ENCODE data around the gene ITPR2.

The ITPR2 gene

GRCh38 chr12:26643532-26644315 is 189.3 kb downstream of the ITPR2 start:
- Histone ChIP-seq H3K36me3 (no peaks in the 10 kb centered on the region), H3K9me3 (no peaks in the 10 kb centered on the region), H3K4me2 (no peak overlapping the region), H4K20me1 (no peaks in the 10 kb centered on the region), H3K4me1 (no peaks in the 10 kb centered on the region), H3K4me3 (no peak overlapping the region), H3K9ac (no peak overlapping the region), H3K27ac (no peak overlapping the region), H3K27me3 (no peaks in the 10 kb centered on the region)
- TF ChIP-seq Cebpa-rat (IDR thresholded peaks at IDR 0.05) = no peak

DNA sequence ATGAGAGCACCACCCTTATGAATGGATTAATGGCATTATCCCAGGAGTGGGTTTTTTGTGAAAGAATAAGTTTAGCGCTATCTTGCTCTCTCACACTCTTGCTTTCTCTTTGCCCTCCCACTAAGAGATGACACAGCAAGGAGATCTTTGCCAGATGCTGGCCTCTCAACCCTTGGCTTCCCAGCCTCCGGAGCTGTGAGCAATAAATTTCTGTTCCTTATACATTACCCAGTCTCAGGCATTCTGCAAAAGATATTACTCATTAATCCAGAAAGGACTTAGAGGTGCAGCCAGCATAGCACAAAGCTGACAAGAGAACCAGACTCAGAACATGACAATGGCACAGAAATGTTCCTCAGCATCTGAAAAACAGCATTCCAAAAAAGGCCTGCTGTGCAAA is 190.6 kb downstream of the ITPR2 start:
- Histone ChIP-seq H3K36me3 (no peaks in the 10 kb centered on the region), H4K20me1 (no peaks in the 10 kb centered on the region)
- no peak for TF ChIP-seq Cebpa-rat (IDR thresholded peaks at IDR 0.05)

GRCh38 chr12:26636710-26637328 is 196.2 kb downstream of the ITPR2 start:
- H3K27me3 ChIP-seq = no peaks in the 10 kb centered on the region
- no peaks in the 10 kb centered on the region for H3K36me3 ChIP-seq
- H4K20me1 ChIP-seq = no peaks in the 10 kb centered on the region
- H3K4me1 ChIP-seq = no peaks in the 10 kb centered on the region
- H3K4me2 ChIP-seq = no peak overlapping the region
- H3K9me3 ChIP-seq = no peaks in the 10 kb centered on the region
- no peak overlapping the region for H3K4me3 ChIP-seq
- no peak overlapping the region for H3K27ac ChIP-seq
- no peak overlapping the region for H3K9ac ChIP-seq
- no peak for TF ChIP-seq Cebpa-rat (IDR thresholded peaks at IDR 0.05)

More for the DNA sequence above, 190.6 kb downstream of the ITPR2 start:
- no peak overlapping the region for H3K4me2 ChIP-seq
- no peaks in the 10 kb centered on the region for H3K9me3 ChIP-seq
- no peaks in the 10 kb centered on the region for H3K27me3 ChIP-seq
- no peak overlapping the region for H3K27ac ChIP-seq
- no peaks in the 10 kb centered on the region for H3K4me1 ChIP-seq
- no peak overlapping the region for H3K4me3 ChIP-seq
- H3K9ac ChIP-seq = no peak overlapping the region

DNA sequence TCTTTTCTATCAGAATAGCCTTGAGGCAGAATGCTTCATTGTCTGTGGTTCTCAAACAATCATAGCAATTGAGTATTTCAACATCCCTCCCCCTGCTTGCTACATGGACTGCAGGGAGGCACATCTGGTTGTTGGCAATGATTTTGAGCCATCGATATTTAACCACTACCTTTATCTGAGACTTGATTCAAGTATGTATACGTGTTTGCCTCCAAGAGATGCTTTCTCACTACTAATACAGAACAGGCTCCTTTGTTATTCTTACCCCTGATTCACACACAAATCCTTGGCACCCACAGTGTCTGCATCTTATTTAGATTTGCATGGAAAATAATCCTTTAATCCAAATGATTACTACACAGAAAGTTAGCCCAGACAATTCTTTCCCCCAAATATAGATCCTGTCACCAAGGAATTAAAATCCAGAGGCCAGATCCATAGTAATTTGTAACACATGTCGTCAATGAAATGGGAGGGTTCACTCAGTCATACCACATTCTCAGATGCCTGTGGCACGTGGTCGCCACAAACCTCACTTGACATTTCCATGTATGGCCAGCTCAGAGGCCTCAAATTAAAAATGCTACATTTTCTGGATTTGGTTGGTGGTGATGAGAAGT is 199.3 kb downstream of the ITPR2 start:
- Histone ChIP-seq H3K27me3 (no peaks in the 10 kb centered on the region), H3K4me3 (no peak overlapping the region), H3K9me3 (no peaks in the 10 kb centered on the region), H3K27ac (no peak overlapping the region), H3K9ac (no peak overlapping the region), H3K4me1 (no peaks in the 10 kb centered on the region), H4K20me1 (no peaks in the 10 kb centered on the region), H3K4me2 (no peak overlapping the region), H3K36me3 (no peaks in the 10 kb centered on the region)
- TF ChIP-seq Cebpa-rat (IDR thresholded peaks at IDR 0.05) = no peak

DNA sequence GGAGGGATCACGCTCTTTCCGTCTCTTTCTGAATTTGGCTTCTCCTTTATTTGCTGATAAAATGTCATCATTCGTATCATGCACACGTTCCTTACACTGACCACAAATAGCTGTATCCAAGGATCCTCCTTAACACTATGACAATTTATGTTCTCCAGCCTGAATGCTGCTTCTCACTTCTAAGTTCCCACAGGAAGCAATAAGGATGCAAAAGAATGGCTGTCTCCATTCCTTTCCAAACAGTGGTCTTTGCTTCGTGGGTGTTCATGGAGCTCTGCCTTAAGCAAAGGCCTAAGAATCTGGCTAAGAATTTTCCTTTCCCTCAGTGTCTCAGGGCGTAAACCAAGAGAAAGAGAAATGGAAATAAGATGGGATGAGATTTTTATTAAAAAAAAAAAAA is 200.2 kb downstream of the ITPR2 start:
- Histone ChIP-seq H3K4me2 (no peak overlapping the region), H3K4me1 (no peaks in the 10 kb centered on the region), H3K27me3 (no peaks in the 10 kb centered on the region), H3K36me3 (no peaks in the 10 kb centered on the region), H3K27ac (no peak overlapping the region), H3K9ac (no peak overlapping the region), H3K9me3 (no peaks in the 10 kb centered on the region), H4K20me1 (no peaks in the 10 kb centered on the region), H3K4me3 (no peak overlapping the region)
- TF ChIP-seq Cebpa-rat (IDR thresholded peaks at IDR 0.05) = no peak

- no peaks in the 10 kb centered on the region for H3K9me3 ChIP-seq
- H3K4me2 ChIP-seq = no peak overlapping the region
- no peak overlapping the region for H3K27ac ChIP-seq
- no peak overlapping the region for H3K4me3 ChIP-seq
- H3K36me3 ChIP-seq = no peaks in the 10 kb centered on the region
- H3K4me1 ChIP-seq = no peaks in the 10 kb centered on the region
- no peaks in the 10 kb centered on the region for H4K20me1 ChIP-seq
- TF ChIP-seq Cebpa-rat (IDR thresholded peaks at IDR 0.05) = no peak
- H3K9ac ChIP-seq = no peak overlapping the region
- no peaks in the 10 kb centered on the region for H3K27me3 ChIP-seq
Measured at GRCh38 chr12:26631846-26632245, 201.1 kb downstream of the ITPR2 start.

DNA sequence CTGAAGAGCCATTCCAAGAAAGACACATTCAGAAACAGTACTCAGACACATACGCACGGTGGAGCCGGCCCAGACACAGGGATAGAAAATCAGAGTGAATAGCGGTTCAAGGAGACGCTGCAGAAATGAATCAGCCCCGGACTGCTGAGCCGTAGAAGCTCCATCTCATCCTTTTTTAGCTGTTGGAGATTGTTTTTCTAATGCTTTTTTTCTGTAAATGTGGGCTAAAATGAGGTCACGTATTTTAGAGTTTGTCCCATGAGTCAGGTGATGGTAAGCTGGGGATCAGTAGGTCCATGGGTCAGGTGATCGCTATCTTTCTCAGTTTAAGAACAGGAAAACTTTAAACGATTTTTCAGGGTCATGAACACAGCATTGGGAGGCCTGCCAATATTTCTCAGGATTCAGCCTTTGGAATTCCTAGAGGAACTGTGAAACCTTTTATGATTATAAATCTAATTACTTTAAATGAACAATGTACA is 202.4 kb downstream of the ITPR2 start:
- Histone ChIP-seq H3K27ac (no peak overlapping the region), H3K9me3 (no peaks in the 10 kb centered on the region), H3K36me3 (no peaks in the 10 kb centered on the region), H3K4me3 (no peak overlapping the region), H3K4me2 (no peak overlapping the region), H3K9ac (no peak overlapping the region), H4K20me1 (no peaks in the 10 kb centered on the region), H3K4me1 (no peaks in the 10 kb centered on the region), H3K27me3 (no peaks in the 10 kb centered on the region)
- no peak for TF ChIP-seq Cebpa-rat (IDR thresholded peaks at IDR 0.05)

- Histone ChIP-seq H3K4me2 (no peak overlapping the region), H3K9ac (no peak overlapping the region), H3K4me3 (no peak overlapping the region), H3K36me3 (no peaks in the 10 kb centered on the region), H3K4me1 (no peaks in the 10 kb centered on the region), H3K27ac (no peak overlapping the region), H3K27me3 (no peaks in the 10 kb centered on the region), H3K9me3 (no peaks in the 10 kb centered on the region), H4K20me1 (no peaks in the 10 kb centered on the region)
- no peak for TF ChIP-seq Cebpa-rat (IDR thresholded peaks at IDR 0.05)
Measured at GRCh38 chr12:26629864-26630263, 203.1 kb downstream of the ITPR2 start.

DNA sequence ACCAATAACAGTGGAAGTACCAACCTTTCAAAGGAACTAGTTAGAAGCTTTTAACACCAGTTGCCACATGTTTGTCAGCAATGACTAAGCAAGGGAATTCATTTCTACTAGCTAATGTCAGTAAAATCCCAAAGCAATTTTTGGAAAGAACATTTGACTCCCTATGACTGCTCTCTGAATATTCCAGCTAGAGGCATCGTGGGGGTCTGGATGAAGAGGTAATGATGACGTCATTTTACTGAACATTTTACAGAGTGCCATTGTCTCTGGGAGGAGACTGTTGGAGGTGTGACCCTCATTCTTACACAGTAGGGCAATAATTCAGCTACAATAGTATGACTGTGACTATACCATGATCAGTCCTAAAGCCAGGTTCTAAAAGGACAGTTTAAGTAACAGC is 204.8 kb downstream of the ITPR2 start:
- TF ChIP-seq Cebpa-rat (IDR thresholded peaks at IDR 0.05) = no peak
- no peak overlapping the region for H3K27ac ChIP-seq
- H3K9ac ChIP-seq = no peak overlapping the region
- no peaks in the 10 kb centered on the region for H3K9me3 ChIP-seq
- no peaks in the 10 kb centered on the region for H3K27me3 ChIP-seq
- H3K36me3 ChIP-seq = no peaks in the 10 kb centered on the region
- H3K4me3 ChIP-seq = no peak overlapping the region
- no peaks in the 10 kb centered on the region for H4K20me1 ChIP-seq
- no peaks in the 10 kb centered on the region for H3K4me1 ChIP-seq
- no peak overlapping the region for H3K4me2 ChIP-seq

DNA sequence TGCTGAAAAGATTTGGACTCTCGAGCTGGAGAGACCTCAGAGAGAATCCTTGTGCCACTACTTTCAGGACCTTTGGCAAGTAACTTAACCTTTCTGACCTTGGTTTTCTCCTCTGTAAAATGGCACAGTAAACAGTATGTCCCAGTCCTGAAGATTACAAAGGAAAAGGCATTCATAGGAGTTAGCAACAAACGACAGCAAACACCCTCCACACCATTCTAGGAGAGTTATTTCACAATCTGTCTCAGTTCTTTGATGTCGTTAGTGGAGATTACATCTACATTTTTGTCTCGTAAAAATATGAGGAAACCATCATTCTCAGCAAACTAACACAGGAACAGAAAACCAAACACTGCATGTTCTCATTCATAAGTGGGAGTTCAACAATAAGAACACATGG is 205.7 kb downstream of the ITPR2 start:
- H4K20me1 ChIP-seq = no peaks in the 10 kb centered on the region
- H3K27ac ChIP-seq = no peak overlapping the region
- no peaks in the 10 kb centered on the region for H3K9me3 ChIP-seq
- H3K27me3 ChIP-seq = no peaks in the 10 kb centered on the region
- H3K4me3 ChIP-seq = no peak overlapping the region
- no peak overlapping the region for H3K9ac ChIP-seq
- no peaks in the 10 kb centered on the region for H3K36me3 ChIP-seq
- H3K4me2 ChIP-seq = no peak overlapping the region
- no peak for TF ChIP-seq Cebpa-rat (IDR thresholded peaks at IDR 0.05)
- H3K4me1 ChIP-seq = peaks cover 9% of the 10 kb centered on the region

All from BLaER1 (cell line).